ENCODE data around the gene TRMT6. TPM values are rescaled to one million over a fixed set of nuclear protein-coding genes. Genes with fewer than 3 reads are reported as not detected.
A peak's percentile ranks its signal among the peaks of the same experiment; 100 is the strongest.

Gene TRMT6
- total RNA-seq, 1 experiment from 2014 or later: 35.5 TPM

DNA sequence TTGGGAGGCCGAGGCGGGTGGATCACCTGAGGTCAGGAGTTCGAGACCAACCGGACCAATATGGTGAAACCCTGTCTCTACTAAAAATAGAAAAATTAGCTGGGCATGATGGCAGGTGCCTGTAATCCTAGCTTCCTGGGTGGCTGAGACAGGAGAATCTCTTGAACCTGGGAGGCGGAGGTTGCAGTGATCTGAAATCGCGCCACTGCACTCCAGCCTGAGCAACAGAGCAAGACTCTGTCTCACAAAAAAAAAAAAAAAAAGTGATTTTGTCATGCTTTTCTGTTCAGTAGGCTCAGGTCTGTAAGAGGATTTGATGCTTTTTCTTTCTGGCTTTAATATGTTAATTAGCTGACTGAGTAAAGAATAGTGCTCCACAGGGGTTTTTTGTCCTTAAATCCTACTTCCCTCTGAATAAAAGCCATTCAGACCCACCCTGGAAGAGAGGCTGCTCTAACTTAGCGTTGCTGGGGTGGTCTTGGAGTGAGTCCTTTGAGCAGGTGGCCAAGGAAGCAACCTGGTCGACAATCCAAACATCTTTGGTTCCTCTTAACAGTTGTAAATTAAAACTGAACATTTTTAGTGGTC, 19.1 kb upstream of the TRMT6 start:
- no peak overlapping the region for H3K4me3 Mint-ChIP-seq (ENCODE audit: unreplicated experiment)
- peak overlapping the region; percentile 86 for H3K27ac Mint-ChIP-seq (ENCODE audit: unreplicated experiment)
- ChIA-PET CTCF (no interaction called here), POLR2A (no interaction called here)
- peaks cover 76% of the 10 kb centered on the region for H3K36me3 Mint-ChIP-seq (ENCODE audit: insufficient read depth, unreplicated experiment)
- no peak for DNase-seq
- no TSS peak for BruUV-seq (replicated peaks)
- Histone ChIP-seq H3K4me1 (peaks cover 17% of the 10 kb centered on the region), H3K36me3 (ENCODE audit: control insufficient read depth, insufficient read depth, low read length) (peaks cover 4% of the 10 kb centered on the region), H3K27me3 (replicated peaks; ENCODE audit: control insufficient read depth, insufficient read depth, low read length) (no peaks in the 10 kb centered on the region), H3K9me3 (no peaks in the 10 kb centered on the region), H3K4me3 (ENCODE audit: low read depth, low read length) (no peak overlapping the region)
- intact Hi-C loops (cut with micrococcal nuclease; ENCODE audit: unreplicated experiment): no loop called here
- peaks cover 27% of the 10 kb centered on the region for H3K4me1 Mint-ChIP-seq (ENCODE audit: low read depth, unreplicated experiment)
- no peaks in the 10 kb centered on the region for H3K9me3 Mint-ChIP-seq (ENCODE audit: unreplicated experiment)
- no peaks in the 10 kb centered on the region for H3K27me3 Mint-ChIP-seq (ENCODE audit: insufficient read depth, unreplicated experiment)
- TF ChIP-seq, protein P1, sequence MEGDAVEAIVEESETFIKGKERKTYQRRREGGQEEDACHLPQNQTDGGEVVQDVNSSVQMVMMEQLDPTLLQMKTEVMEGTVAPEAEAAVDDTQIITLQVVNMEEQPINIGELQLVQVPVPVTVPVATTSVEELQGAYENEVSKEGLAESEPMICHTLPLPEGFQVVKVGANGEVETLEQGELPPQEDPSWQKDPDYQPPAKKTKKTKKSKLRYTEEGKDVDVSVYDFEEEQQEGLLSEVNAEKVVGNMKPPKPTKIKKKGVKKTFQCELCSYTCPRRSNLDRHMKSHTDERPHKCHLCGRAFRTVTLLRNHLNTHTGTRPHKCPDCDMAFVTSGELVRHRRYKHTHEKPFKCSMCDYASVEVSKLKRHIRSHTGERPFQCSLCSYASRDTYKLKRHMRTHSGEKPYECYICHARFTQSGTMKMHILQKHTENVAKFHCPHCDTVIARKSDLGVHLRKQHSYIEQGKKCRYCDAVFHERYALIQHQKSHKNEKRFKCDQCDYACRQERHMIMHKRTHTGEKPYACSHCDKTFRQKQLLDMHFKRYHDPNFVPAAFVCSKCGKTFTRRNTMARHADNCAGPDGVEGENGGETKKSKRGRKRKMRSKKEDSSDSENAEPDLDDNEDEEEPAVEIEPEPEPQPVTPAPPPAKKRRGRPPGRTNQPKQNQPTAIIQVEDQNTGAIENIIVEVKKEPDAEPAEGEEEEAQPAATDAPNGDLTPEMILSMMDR (IDR thresholded peaks at IDR 0.05; ENCODE audit: insufficient read depth in 1 of 2, low read depth in 1 of 2, low read length in 1 of 2, severe bottlenecking in 1 of 2, unreplicated experiment in 1 of 2): no peak

DNA sequence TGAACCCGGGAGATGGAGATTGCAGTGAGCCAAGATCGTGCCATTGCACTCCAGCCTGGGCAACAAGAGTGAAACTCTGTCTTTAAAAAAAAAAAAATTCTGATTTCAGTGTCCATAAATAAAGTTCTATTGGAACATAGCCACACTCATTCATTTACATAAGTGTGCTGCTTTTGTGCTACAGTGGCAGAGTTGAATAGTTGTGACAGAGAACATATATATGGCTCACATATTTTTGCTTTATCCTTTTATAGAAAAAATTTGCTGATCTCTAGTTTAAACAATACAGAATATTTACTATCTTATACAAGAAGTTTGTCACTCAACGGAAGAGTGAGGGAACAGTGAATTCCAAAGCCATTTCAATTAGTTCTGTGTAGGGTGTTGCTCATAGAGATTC, 18.1 kb upstream of the TRMT6 start:
- H3K27me3 Mint-ChIP-seq (ENCODE audit: insufficient read depth, unreplicated experiment): no peaks in the 10 kb centered on the region
- TF ChIP-seq, protein P1 (IDR thresholded peaks at IDR 0.05; ENCODE audit: insufficient read depth in 1 of 2, low read depth in 1 of 2, low read length in 1 of 2, severe bottlenecking in 1 of 2, unreplicated experiment in 1 of 2): no peak
- BruUV-seq (replicated peaks): no TSS peak

DNA sequence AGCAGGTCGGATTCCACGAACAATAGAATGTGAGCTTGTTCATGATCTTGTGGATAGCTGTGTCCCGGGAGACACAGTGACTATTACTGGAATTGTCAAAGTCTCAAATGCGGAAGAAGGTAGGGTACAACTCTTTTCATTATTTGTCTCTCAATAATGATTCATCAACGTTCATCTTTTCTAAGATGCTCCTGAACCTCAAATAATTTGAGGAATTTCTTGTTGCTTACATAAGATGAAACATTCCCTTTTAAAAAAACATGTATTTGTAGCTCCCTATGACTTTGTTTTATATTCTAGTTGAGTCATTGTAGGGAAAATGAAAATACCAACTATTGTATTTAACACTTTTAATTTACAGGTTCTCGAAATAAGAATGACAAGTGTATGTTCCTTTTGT, 17.1 kb upstream of the TRMT6 start:
- no peaks in the 10 kb centered on the region for H3K27me3 Mint-ChIP-seq (ENCODE audit: insufficient read depth, unreplicated experiment)
- peaks cover 11% of the 10 kb centered on the region for H3K4me1 ChIP-seq
- intact Hi-C loops (cut with micrococcal nuclease; ENCODE audit: unreplicated experiment): no loop called here
- BruUV-seq (replicated peaks): no TSS peak
- H3K9me3 Mint-ChIP-seq (ENCODE audit: unreplicated experiment): no peaks in the 10 kb centered on the region
- peaks cover 59% of the 10 kb centered on the region for H3K36me3 Mint-ChIP-seq (ENCODE audit: insufficient read depth, unreplicated experiment)
- H3K27ac Mint-ChIP-seq (ENCODE audit: unreplicated experiment): no peak overlapping the region
- H3K27me3 ChIP-seq (replicated peaks; ENCODE audit: control insufficient read depth, insufficient read depth, low read length): no peaks in the 10 kb centered on the region
- ChIA-PET CTCF (no interaction called here), POLR2A (no interaction called here)
- TF ChIP-seq, protein P1 (IDR thresholded peaks at IDR 0.05; ENCODE audit: insufficient read depth in 1 of 2, low read depth in 1 of 2, low read length in 1 of 2, severe bottlenecking in 1 of 2, unreplicated experiment in 1 of 2): no peak
- H3K9me3 ChIP-seq: no peaks in the 10 kb centered on the region
- H3K4me3 Mint-ChIP-seq (ENCODE audit: unreplicated experiment): no peak overlapping the region
- no peak for DNase-seq
- H3K4me1 Mint-ChIP-seq (ENCODE audit: low read depth, unreplicated experiment): peaks cover 27% of the 10 kb centered on the region
- no peak overlapping the region for H3K4me3 ChIP-seq (ENCODE audit: low read depth, low read length)
- H3K36me3 ChIP-seq (ENCODE audit: control insufficient read depth, insufficient read depth, low read length): no peaks in the 10 kb centered on the region; the same call in 1 of the 2 replicates

More for the DNA sequence above, 18.1 kb upstream of the TRMT6 start:
- H3K4me1 Mint-ChIP-seq (ENCODE audit: low read depth, unreplicated experiment): peaks cover 27% of the 10 kb centered on the region
- no peaks in the 10 kb centered on the region for H3K9me3 Mint-ChIP-seq (ENCODE audit: unreplicated experiment)
- CTCF ChIA-PET: no interaction called here
- no peak overlapping the region for H3K4me3 ChIP-seq (ENCODE audit: low read depth, low read length)
- no peaks in the 10 kb centered on the region for H3K27me3 ChIP-seq (replicated peaks; ENCODE audit: control insufficient read depth, insufficient read depth, low read length)
- H3K9me3 ChIP-seq: no peaks in the 10 kb centered on the region
- no peak overlapping the region for H3K4me3 Mint-ChIP-seq (ENCODE audit: unreplicated experiment)
- H3K36me3 ChIP-seq (ENCODE audit: control insufficient read depth, insufficient read depth, low read length): peaks cover 1% of the 10 kb centered on the region; the same call in 1 of the 2 replicates
- peaks cover 66% of the 10 kb centered on the region for H3K36me3 Mint-ChIP-seq (ENCODE audit: insufficient read depth, unreplicated experiment)
- intact Hi-C loops (cut with micrococcal nuclease; ENCODE audit: unreplicated experiment): no loop called here
- POLR2A ChIA-PET: no interaction called here
- peaks cover 14% of the 10 kb centered on the region for H3K4me1 ChIP-seq
- no peak overlapping the region for H3K27ac Mint-ChIP-seq (ENCODE audit: unreplicated experiment)
- DNase-seq: no peak

All from Caco-2 (cell line).